GM12872 (cell line): ENCODE data around the gene ELOVL1.

Experiments
- CTCF ChIP-seq: IDR thresholded peaks from 3 replicates; pipeline ENCODE4 v1.5.1; 2011; ENCODE audit warnings: low read depth, mild to moderate bottlenecking, low read length, moderate library complexity; ENCODE audit not compliant: insufficient read depth

Gene ELOVL1

GRCh38 chr1:43350976-43351375, 16.8 kb downstream of the ELOVL1 start:
- no peak for TF ChIP-seq CTCF

GRCh38 chr1:43349594-43350306, 18.1 kb downstream of the ELOVL1 start:
- no peak for TF ChIP-seq CTCF

GRCh38 chr1:43348809-43349593, 18.8 kb downstream of the ELOVL1 start:
- no peak for TF ChIP-seq CTCF

GRCh38 chr1:43348343-43348808, 19.4 kb downstream of the ELOVL1 start:
- no peak for TF ChIP-seq CTCF

- TF ChIP-seq CTCF: no peak
Observed at GRCh38 chr1:43346636-43347035, 21.2 kb downstream of the ELOVL1 start.

GRCh38 chr1:43345120-43345519, 22.7 kb downstream of the ELOVL1 start:
- no peak for TF ChIP-seq CTCF

- TF ChIP-seq CTCF: no peak
Observed at GRCh38 chr1:43344267-43344850, 23.5 kb downstream of the ELOVL1 start.
